H1 (cell line): ENCODE data around the gene PHGDH. TPM values are rescaled to one million over a fixed set of nuclear protein-coding genes. Genes with fewer than 3 reads are reported as not detected.

Experiments used
- ASH2L ChIP-seq: fragments of 200-600, 300-600 bp; sonication (generic); IDR thresholded peaks from one replicate; pipeline ENCODE4 v1.7.1; 2017; ENCODE audit warnings: low read length
- MAFK ChIP-seq: IDR thresholded peaks from 2 replicates; pipeline ENCODE4 v1.6.1; 2012; ENCODE audit warnings: low read depth, mild to moderate bottlenecking, improper control_type of control experiment, low read length
- POLR2AphosphoS5 ChIP-seq: IDR thresholded peaks from 2 replicates; pipeline ENCODE4 v1.6.1; 2011; ENCODE audit warnings: low read depth, low read length
- SRF ChIP-seq: IDR thresholded peaks from 2 replicates; pipeline ENCODE4 v1.6.1; 2011; ENCODE audit warnings: mild to moderate bottlenecking, low read depth, low read length, moderate library complexity
- polyA plus RNA-seq, 7 experiments: library from polyadenylated mRNA; depleted of rRNA in 3 of 7; stranded (reverse) in 5 of 7; unstranded in 2 of 7; fragments of >200 nt in 5 of 7; fragments of 200-250 nt in 2 of 7; gene quantifications; 1 replicate in 5 of 7; 2 replicates in 1 of 7; 4 replicates in 1 of 7; pipeline versions ENCODE4 v1.2.1 to v1.2.3, GENCODE V29; 2011 to 2013; ENCODE audit warnings: missing spikeins in 2 of 7, mixed read lengths in 2 of 7
- total RNA-seq: library from RNA; stranded (reverse); fragmentation: NEBNext Ultra II Directional; extraction: Animal tissue kit (Norgen Biotek cat#: 25700); gene quantifications from 2 replicates; pipeline ENCODE4 v1.2.1, GENCODE V29; 2021
- TF ChIP-seq, protein P1 (sequence below): IDR thresholded peaks from 2 replicates; pipeline ENCODE4 v1.6.1; 2012; ENCODE audit warnings: inconsistent platforms

Gene PHGDH
- total and polyA plus RNA-seq, 2 of the 8 experiments (the other 6 are each of a cell fraction or from before 2014, with no cell fraction given) = 358 to 687 TPM

DNA sequence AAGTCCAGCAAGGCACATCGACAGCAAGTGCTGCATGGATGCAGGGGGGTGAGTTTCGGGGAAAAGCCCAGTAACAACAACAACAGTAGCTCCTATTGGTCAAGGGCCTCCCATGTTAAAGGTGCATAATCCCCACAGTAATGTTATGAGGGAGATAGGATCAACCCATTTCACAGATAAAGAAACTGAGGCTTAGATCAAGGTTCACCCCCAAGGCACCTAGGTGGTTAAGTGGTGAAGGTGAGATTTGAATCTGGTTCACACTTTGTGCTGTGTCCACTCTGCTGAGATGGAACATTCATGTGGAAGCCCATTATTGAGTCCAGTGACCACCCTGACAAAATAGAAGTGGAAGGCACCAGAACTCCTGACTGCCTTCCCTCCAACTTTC, 24.9 kb downstream of the PHGDH start (continued):
- TF ChIP-seq SRF (no peak), POLR2AphosphoS5 (no peak), ASH2L (no peak), MAFK (no peak)
- TF ChIP-seq, protein P1, sequence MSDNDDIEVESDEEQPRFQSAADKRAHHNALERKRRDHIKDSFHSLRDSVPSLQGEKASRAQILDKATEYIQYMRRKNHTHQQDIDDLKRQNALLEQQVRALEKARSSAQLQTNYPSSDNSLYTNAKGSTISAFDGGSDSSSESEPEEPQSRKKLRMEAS = no peak
